GM12878 (cell line): ENCODE results near the gene SERBP1. TPM values are rescaled to one million over a fixed set of nuclear protein-coding genes. Genes with fewer than 3 reads are reported as not detected.

Source experiments
- ATAC-seq: fragments of 200-7000 bp; cut with Tn5 transposase; 3 replicates; pipeline ENCODE4 v1.9.1; 2020; ENCODE audit warnings: mild to moderate bottlenecking, moderate library complexity
- BruUV-seq: library from RNA; stranded (reverse); fragments of 400-500 nt; replicated peaks from 2 replicates; lab custom pipeline; 2021; lab: Mats Ljungman, UMichigan
- CTCF ChIA-PET: fragments of 300-600 bp; sonication (Branson Sonifier 250); formaldehyde crosslinking; extraction: SDS; loops from one replicate; lab custom pipeline; 2021; ENCODE audit warnings: inconsistent platforms; lab: Yijun Ruan, JAX
- POLR2A ChIA-PET: fragments of 350-600 bp; formaldehyde crosslinking; extraction: SDS; loops from one replicate; lab custom pipeline; 2021; ENCODE audit warnings: inconsistent platforms; lab: Charles Lee
- RAD21 ChIA-PET: fragments of 300-600 bp; sonication (Branson Sonifier 250); formaldehyde crosslinking; loops from one replicate; lab custom pipeline; 2023; ENCODE audit warnings: antibody characterized with exemption; ENCODE audit not compliant: unreplicated experiment; lab: Charles Lee
- SMC1A ChIA-PET: fragments of 300-600 bp; sonication (Branson Sonifier 250); formaldehyde crosslinking; loops from one replicate; lab custom pipeline; 2023; ENCODE audit not compliant: unreplicated experiment, uncharacterized antibody; lab: Charles Lee
- DNase-seq: peaks from one replicate; pipeline ENCODE4 v3.0.0-alpha.2; 2011; ENCODE audit warnings: low read depth, low spot score
- FAIRE-seq: peaks from 3 replicates; lab custom pipeline; 2011; peaks lifted over from hg19 to GRCh38; lab: Jason Lieb, UNC
- H2AFZ ChIP-seq: 2 replicates; pipeline ENCODE4 v1.6.0; 2011; ENCODE audit warnings: low read depth, low read length, control low read depth; ENCODE audit not compliant: control insufficient read depth
- H3K27ac ChIP-seq: 2 replicates; pipeline ENCODE4 v1.5.1; 2011; ENCODE audit warnings: control low read depth; ENCODE audit not compliant: control insufficient read depth, insufficient read depth
- H3K27me3 ChIP-seq, 2 experiments: replicated peaks in 1 of 2; 2 replicates each; pipeline versions ENCODE4 v1.6.0 to v1.6.1; 2011; ENCODE audit warnings: low read length in 1 of 2; ENCODE audit not compliant: control insufficient read depth in 2 of 2, insufficient read depth in 2 of 2
- H3K36me3 ChIP-seq, 2 experiments: 2 replicates each; pipeline ENCODE4 v1.5.1; 2011; ENCODE audit warnings: low read length in 1 of 2; ENCODE audit not compliant: control insufficient read depth in 2 of 2, insufficient read depth in 2 of 2
- H3K4me1 ChIP-seq: 2 replicates; pipeline ENCODE4 v1.6.1; 2011; ENCODE audit warnings: mild to moderate bottlenecking, low read length, moderate library complexity, mixed read lengths; ENCODE audit not compliant: control insufficient read depth, insufficient read depth
- H3K4me2 ChIP-seq: 2 replicates; pipeline ENCODE4 v1.6.0; 2011; ENCODE audit warnings: control low read depth; ENCODE audit not compliant: control insufficient read depth, insufficient read depth
- H3K4me3 ChIP-seq: fragments of 200-600 bp; sonication (generic); 2 replicates; pipeline ENCODE4 v1.5.1; 2016
- H3K79me2 ChIP-seq: 2 replicates; pipeline ENCODE4 v1.6.0; 2011; ENCODE audit warnings: low read length; ENCODE audit not compliant: control insufficient read depth, insufficient read depth
- H3K9ac ChIP-seq: 2 replicates; pipeline ENCODE4 v1.8.0; 2011; ENCODE audit warnings: low read length, control low read depth, mixed read lengths; ENCODE audit not compliant: control insufficient read depth, insufficient read depth
- H3K9me3 ChIP-seq: replicated peaks from 3 replicates; pipeline ENCODE4 v1.5.1; 2011; ENCODE audit warnings: mild to moderate bottlenecking, low read length; ENCODE audit not compliant: control insufficient read depth, insufficient read depth
- H4K20me1 ChIP-seq: 2 replicates; pipeline ENCODE4 v1.6.0; 2011; ENCODE audit not compliant: control insufficient read depth, insufficient read depth
- CHD1 ChIP-seq: IDR thresholded peaks from 2 replicates; pipeline ENCODE4 v1.6.1; 2012; ENCODE audit warnings: low read depth, low read length, improper control_type of control experiment
- MAX ChIP-seq: IDR thresholded peaks from 2 replicates; pipeline ENCODE4 v1.6.1; 2012; ENCODE audit warnings: low read depth, low read length, improper control_type of control experiment
- NKRF ChIP-seq: fragments of 450-650 bp; conservative IDR thresholded peaks from 2 replicates; pipeline ENCODE4 v1.6.1; 2017; ENCODE audit warnings: mild to moderate bottlenecking, moderate library complexity
- RB1 ChIP-seq: fragments of 450-650 bp; formaldehyde crosslinking; IDR thresholded peaks from 2 replicates; pipeline ENCODE4 v1.6.1; 2017; ENCODE audit warnings: mild to moderate bottlenecking, borderline replicate concordance
- RUNX3 ChIP-seq: IDR thresholded peaks from 2 replicates; pipeline ENCODE4 v1.6.1; 2012; ENCODE audit warnings: low read length, inconsistent platforms
- ZBTB40 ChIP-seq: fragments of 450-650 bp; IDR thresholded peaks from 2 replicates; pipeline ENCODE4 v1.6.1; 2016; ENCODE audit warnings: mild to moderate bottlenecking, moderate library complexity, borderline replicate concordance
- WGBS: methylation state at CpG from one replicate; pipeline ENCODE4 v1.1.6; 2016; ENCODE audit warnings: low lambda C conversion rate; ENCODE audit not compliant: insufficient replicate concordance, insufficient coverage; ENCODE audit errors: missing lambda C conversion rate; 5-methylcytosine and 5-hydroxymethylcytosine counted together
- in situ Hi-C: fragments of 300-500 bp; cut with MboI; formaldehyde crosslinking; loops from 9 replicates; pipeline ENCODE4 v1.14.3; 2018; ENCODE audit warnings: mixed read lengths
- intact Hi-C: fragments of 100-400 bp; cut with micrococcal nuclease; formaldehyde crosslinking; loops from one replicate; pipeline ENCODE4 v1.14.2; 2022; ENCODE audit not compliant: unreplicated experiment
- polyA plus RNA-seq, 11 experiments: library from polyadenylated mRNA; depleted of rRNA in 4 of 11; unstranded in 6 of 11; stranded (reverse) in 5 of 11; fragments of >200 nt; fragmentation: Nextera tagmentation in 4 of 11; fragmentation: Illumina TruSeq in 1 of 11; extraction: Ambion mirVana in 4 of 11; extraction: Trizol in 1 of 11; gene quantifications; 1 replicate in 1 of 11; 2 replicates in 10 of 11; pipeline versions ENCODE4 v1.2.1 to v1.2.3, GENCODE V29; 2011 to 2016; ENCODE audit warnings: inconsistent platforms in 2 of 11, missing spikeins in 2 of 11, low read depth in 1 of 11
- total RNA-seq, 4 experiments: library from RNA; depleted of rRNA in 3 of 4; stranded (reverse); fragments of >200 nt in 3 of 4; fragmentation: Illumina TruSeq in 1 of 4; extraction: Trizol in 1 of 4; gene quantifications; 2 replicates each; pipeline versions ENCODE4 v1.2.1 to v1.2.3, GENCODE V29; 2013 to 2021
- TF ChIP-seq, protein P1 (sequence below): IDR thresholded peaks from 2 replicates; pipeline ENCODE4 v1.6.1; 2012; ENCODE audit warnings: mild to moderate bottlenecking, low read depth, low read length

SERBP1 gene
- total and polyA plus RNA-seq, 10 of the 15 experiments (the other 5 are each of a cell fraction or from before 2014, with no cell fraction given): 76.7 to 509 (median 384) TPM

GRCh38 chr1:67429528-67430357 is 459 bp downstream of the SERBP1 start (continued):
- TF ChIP-seq NKRF (peak; percentile 40), RB1 (peak; percentile 19; the same call in 1 of the 2 replicates)

DNA sequence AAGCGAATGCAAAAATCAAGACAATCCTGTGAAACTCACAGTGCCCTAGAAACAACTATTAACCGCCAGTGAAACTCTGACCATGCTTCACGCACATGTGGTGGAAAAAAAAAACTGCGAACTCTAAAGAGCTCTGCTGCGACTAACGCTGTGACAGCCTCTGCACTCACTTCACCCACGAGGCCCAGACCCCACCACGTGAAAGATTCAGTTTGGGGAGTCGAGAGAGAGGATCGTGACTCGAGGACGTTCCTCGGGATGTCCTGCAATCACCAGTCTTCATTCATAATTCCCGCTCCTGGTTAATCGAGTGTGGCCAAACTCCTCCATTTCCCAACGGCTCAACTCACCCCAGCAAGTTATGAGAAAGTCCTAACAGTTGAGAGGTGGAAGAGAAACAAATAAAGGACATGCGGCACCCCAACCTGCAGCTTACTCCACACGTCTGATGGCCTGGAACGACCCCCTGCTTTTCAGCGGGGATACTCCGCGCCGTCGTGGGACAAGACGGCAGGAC is 1.1 kb downstream of the SERBP1 start:
- Histone ChIP-seq H3K4me2 (peak overlapping the region; percentile 74), H3K9ac (peak overlapping the region; percentile 93), H4K20me1 (peaks cover 3% of the 10 kb centered on the region; the same call in 1 of the 2 replicates), H3K27ac (peak overlapping the region; percentile 96), H3K36me3 (peaks cover 0 to 12% of the 10 kb centered on the region in 2 experiments; a peak in 3 of 4 replicates), H3K79me2 (peaks cover 61% of the 10 kb centered on the region), H2AFZ (no peak overlapping the region), H3K4me1 (peaks cover 14% of the 10 kb centered on the region), H3K27me3 (no peaks in the 10 kb centered on the region), H3K9me3 (no peaks in the 10 kb centered on the region), H3K4me3 (peak overlapping the region; percentile 91)
- ChIA-PET CTCF (interaction anchor here (0.6 to 5.2 kb wide), 8 partner anchors 10 to 440 kb away, joined by 3 to 38 read pairs (median 4); no protein-coding TSS in a partner anchor), RAD21 (interaction anchor here (0.7 to 1.8 kb wide), 7 partner anchors 12 to 384 kb away, joined by 3 to 6 read pairs (median 3); no protein-coding TSS in a partner anchor), SMC1A (interaction anchor here (0.6 to 2.3 kb wide), 7 partner anchors 10 to 339 kb away, joined by 3 to 11 read pairs (median 3); no protein-coding TSS in a partner anchor), POLR2A (interaction anchor here (0.5 to 2.0 kb wide), 9 partner anchors 11 to 388 kb away, joined by 3 to 10 read pairs (median 4); no protein-coding TSS in a partner anchor)
- BruUV-seq: no TSS peak
- in situ Hi-C loops: loop anchor here (10.0 kb wide), 1 partner anchor 444 kb away; no protein-coding TSS in a partner anchor
- DNase-seq: no peak
- under 1% methylated on average over 25 of the region's 25 CpGs for WGBS
- peak; percentile 4; the same call in 2 of the 3 replicates for ATAC-seq
- no peak for FAIRE-seq
- intact Hi-C loops: loop anchor here (10.0 kb wide), 2 partner anchors 284 to 444 kb away; no protein-coding TSS in a partner anchor
- TF ChIP-seq CHD1 (no peak), ZBTB40 (no peak), MAX (peak; percentile 76), RUNX3 (peak; percentile 24)
- TF ChIP-seq, protein P1, sequence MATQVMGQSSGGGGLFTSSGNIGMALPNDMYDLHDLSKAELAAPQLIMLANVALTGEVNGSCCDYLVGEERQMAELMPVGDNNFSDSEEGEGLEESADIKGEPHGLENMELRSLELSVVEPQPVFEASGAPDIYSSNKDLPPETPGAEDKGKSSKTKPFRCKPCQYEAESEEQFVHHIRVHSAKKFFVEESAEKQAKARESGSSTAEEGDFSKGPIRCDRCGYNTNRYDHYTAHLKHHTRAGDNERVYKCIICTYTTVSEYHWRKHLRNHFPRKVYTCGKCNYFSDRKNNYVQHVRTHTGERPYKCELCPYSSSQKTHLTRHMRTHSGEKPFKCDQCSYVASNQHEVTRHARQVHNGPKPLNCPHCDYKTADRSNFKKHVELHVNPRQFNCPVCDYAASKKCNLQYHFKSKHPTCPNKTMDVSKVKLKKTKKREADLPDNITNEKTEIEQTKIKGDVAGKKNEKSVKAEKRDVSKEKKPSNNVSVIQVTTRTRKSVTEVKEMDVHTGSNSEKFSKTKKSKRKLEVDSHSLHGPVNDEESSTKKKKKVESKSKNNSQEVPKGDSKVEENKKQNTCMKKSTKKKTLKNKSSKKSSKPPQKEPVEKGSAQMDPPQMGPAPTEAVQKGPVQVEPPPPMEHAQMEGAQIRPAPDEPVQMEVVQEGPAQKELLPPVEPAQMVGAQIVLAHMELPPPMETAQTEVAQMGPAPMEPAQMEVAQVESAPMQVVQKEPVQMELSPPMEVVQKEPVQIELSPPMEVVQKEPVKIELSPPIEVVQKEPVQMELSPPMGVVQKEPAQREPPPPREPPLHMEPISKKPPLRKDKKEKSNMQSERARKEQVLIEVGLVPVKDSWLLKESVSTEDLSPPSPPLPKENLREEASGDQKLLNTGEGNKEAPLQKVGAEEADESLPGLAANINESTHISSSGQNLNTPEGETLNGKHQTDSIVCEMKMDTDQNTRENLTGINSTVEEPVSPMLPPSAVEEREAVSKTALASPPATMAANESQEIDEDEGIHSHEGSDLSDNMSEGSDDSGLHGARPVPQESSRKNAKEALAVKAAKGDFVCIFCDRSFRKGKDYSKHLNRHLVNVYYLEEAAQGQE: no peak
